ENCODE data around the gene ACP1. TPM values are rescaled to one million over a fixed set of nuclear protein-coding genes. Genes with fewer than 3 reads are reported as not detected.

ACP1 gene
- total and polyA plus RNA-seq, 2 experiments from 2014 or later, result 189 to 281 TPM

GRCh38 chr2:287471-287885 lies 22.7 kb downstream of the ACP1 start (continued):
- TF ChIP-seq ZNF462 (CRISPR knock-in tag; IDR thresholded peaks at IDR 0.05), result no peak
- no peak for TF ChIP-seq ZNF114 (CRISPR knock-in tag; IDR thresholded peaks at IDR 0.05)

- Mint-ChIP-seq H3K27me3 (ENCODE audit: insufficient read depth, low read depth, poor library complexity) (peaks cover 35% of the 10 kb centered on the region), H3K9me3 (no peaks in the 10 kb centered on the region; the same call in 2 of the 3 replicates), H3K36me3 (ENCODE audit: low read depth) (no peaks in the 10 kb centered on the region), H3K4me1 (peaks cover 39% of the 10 kb centered on the region), H3K27ac (no peak within 1 kb of the TSS), H3K4me3 (peak within 1 kb of the TSS; percentile 72)
- H3K4me2 ChIP-seq, result peak within 1 kb of the TSS; percentile 92
- peaks cover 50% of the 10 kb centered on the region for H3K27me3 ChIP-seq (ENCODE audit: insufficient read depth)
- no peak within 1 kb of the TSS for H2AFZ ChIP-seq
- H4K20me1 ChIP-seq (replicated peaks; ENCODE audit: insufficient read depth), result no peaks in the 10 kb centered on the region; the same call in 1 of the 2 replicates
- no peak within 1 kb of the TSS for H3K27ac ChIP-seq (ENCODE audit: low read depth)
- H3K36me3 ChIP-seq (ENCODE audit: insufficient read depth), result no peaks in the 10 kb centered on the region
- no peaks in the 10 kb centered on the region for H3K79me2 ChIP-seq (replicated peaks; ENCODE audit: insufficient read depth)
- H3F3A ChIP-seq (replicated peaks; ENCODE audit: low read depth), result peaks cover 15% of the 10 kb centered on the region
- DNase-seq (ENCODE audit: low spot score) (peak; percentile 56), ATAC-seq (peak; percentile 9)
- H3K4me3 ChIP-seq, result peak within 1 kb of the TSS; percentile 68
- H3K9me2 ChIP-seq (ENCODE audit: insufficient read depth), result no peaks in the 10 kb centered on the region
- H3K4me1 ChIP-seq (ENCODE audit: insufficient read depth), result peaks cover 38% of the 10 kb centered on the region
- TF ChIP-seq ZNF331 (CRISPR knock-in tag; IDR thresholded peaks at IDR 0.05; ENCODE audit: low read depth), result no peak
- TF ChIP-seq EZH2 (IDR thresholded peaks at IDR 0.05; ENCODE audit: low read depth, unreplicated experiment), result no peak
- no peak for TF ChIP-seq STAT1 (IDR thresholded peaks at IDR 0.05; ENCODE audit: unreplicated experiment)
- TF ChIP-seq ZNF114 (CRISPR knock-in tag; IDR thresholded peaks at IDR 0.05), result no peak
- TF ChIP-seq POLR2AphosphoS5 (IDR thresholded peaks at IDR 0.05; ENCODE audit: low read depth), result no peak
- no peak for TF ChIP-seq JUNB (IDR thresholded peaks at IDR 0.05; ENCODE audit: unreplicated experiment)
- no peak for TF ChIP-seq CREB1 (CRISPR knock-in tag; IDR thresholded peaks at IDR 0.05; ENCODE audit: low read depth)
- TF ChIP-seq NANOG (IDR thresholded peaks at IDR 0.05; ENCODE audit: borderline replicate concordance), result no peak
- no peak for TF ChIP-seq CTCF (conservative IDR thresholded peaks at IDR 0.05; ENCODE audit: low read depth in 2 of 2)
Observed at GRCh38 chr2:287911-288757, 23.4 kb downstream of the ACP1 start, which contains the start of gene ALKAL2. Gene ALKAL2 (minus strand): TSS chr2:288091. CDS start chr2:287835, 256 bp downstream.

Measured in GM23338 (cell line).